H9 (cell line): ENCODE measurements around the gene TRPV6. TPM values are rescaled to one million over a fixed set of nuclear protein-coding genes. Genes with fewer than 3 reads are reported as not detected.
A peak's percentile ranks its signal among the peaks of the same experiment; 100 is the strongest.

ENCODE experiments used
- DNase-seq: peaks from one replicate; pipeline ENCODE4 v3.0.0-alpha.2; 2017
- H2AFZ ChIP-seq: one replicate; pipeline ENCODE4 v1.6.1; 2013; ENCODE audit warnings: mild to moderate bottlenecking, low read length, control low read depth, moderate library complexity
- H2AK5ac ChIP-seq: 2 replicates; pipeline ENCODE4 v1.6.1; 2013; ENCODE audit warnings: low read length, control low read depth, mixed read lengths; ENCODE audit not compliant: insufficient read length
- H2BK120ac ChIP-seq: one replicate; pipeline ENCODE4 v1.6.1; 2013; ENCODE audit warnings: low read depth, mild to moderate bottlenecking, low read length, control low read depth, inconsistent platforms; ENCODE audit not compliant: poor library complexity, severe bottlenecking
- H2BK12ac ChIP-seq: 2 replicates; pipeline ENCODE4 v1.6.1; 2013; ENCODE audit warnings: low read length, control low read depth, mixed read lengths, low read depth; ENCODE audit not compliant: insufficient read length
- H2BK15ac ChIP-seq: 2 replicates; pipeline ENCODE4 v1.6.1; 2013; ENCODE audit warnings: low read depth, low read length, control low read depth
- H2BK20ac ChIP-seq: one replicate; pipeline ENCODE4 v1.6.1; 2013; ENCODE audit warnings: low read depth, mild to moderate bottlenecking, low read length, control low read depth, inconsistent platforms; ENCODE audit not compliant: poor library complexity, severe bottlenecking
- H2BK5ac ChIP-seq: 2 replicates; pipeline ENCODE4 v1.6.1; 2013; ENCODE audit warnings: low read length, control low read depth, mixed read lengths; ENCODE audit not compliant: insufficient read length
- H3K14ac ChIP-seq: 2 replicates; pipeline ENCODE4 v1.6.1; 2013; ENCODE audit warnings: low read length, control low read depth; ENCODE audit not compliant: insufficient read depth
- H3K18ac ChIP-seq: 2 replicates; pipeline ENCODE4 v1.6.1; 2013; ENCODE audit warnings: low read depth, mild to moderate bottlenecking, mixed read lengths, low read length, control low read depth; ENCODE audit not compliant: insufficient read length
- H3K23ac ChIP-seq: 2 replicates; pipeline ENCODE4 v1.6.1; 2013; ENCODE audit warnings: low read length, control low read depth, mixed read lengths, low read depth; ENCODE audit not compliant: insufficient read length
- H3K23me2 ChIP-seq: 2 replicates; pipeline ENCODE4 v1.6.1; 2013; ENCODE audit warnings: low read depth, mild to moderate bottlenecking, mixed read lengths, low read length, control low read depth; ENCODE audit not compliant: insufficient read length, poor library complexity, severe bottlenecking
- H3K27ac ChIP-seq: 2 replicates; pipeline ENCODE4 v1.5.1; 2013; ENCODE audit warnings: low read length, control low read depth, mixed read lengths, low read depth; ENCODE audit not compliant: insufficient read length
- H3K27me3 ChIP-seq: 2 replicates; pipeline ENCODE4 v1.6.1; 2013; ENCODE audit warnings: low read length, control low read depth, inconsistent platforms; ENCODE audit not compliant: insufficient read depth
- H3K4ac ChIP-seq: 2 replicates; pipeline ENCODE4 v1.6.1; 2013; ENCODE audit warnings: low read depth, mild to moderate bottlenecking, control low read depth, inconsistent platforms, low read length, moderate library complexity
- H3K4me1 ChIP-seq: 2 replicates; pipeline ENCODE4 v1.6.1; 2013; ENCODE audit warnings: low read length, control low read depth, inconsistent platforms; ENCODE audit not compliant: insufficient read depth
- H3K4me2 ChIP-seq: 2 replicates; pipeline ENCODE4 v1.6.1; 2013; ENCODE audit warnings: low read length, control low read depth, mixed read lengths; ENCODE audit not compliant: insufficient read length, insufficient read depth
- H3K56ac ChIP-seq: 2 replicates; pipeline ENCODE4 v1.6.1; 2013; ENCODE audit warnings: low read depth, mild to moderate bottlenecking, mixed read lengths, low read length, control low read depth; ENCODE audit not compliant: insufficient read length
- H3K79me1 ChIP-seq: 2 replicates; pipeline ENCODE4 v1.6.1; 2013; ENCODE audit warnings: low read depth, mild to moderate bottlenecking, moderate library complexity, low read length, control low read depth, inconsistent platforms; ENCODE audit not compliant: insufficient read depth, poor library complexity, severe bottlenecking
- H3K79me2 ChIP-seq: 2 replicates; pipeline ENCODE4 v1.6.1; 2013; ENCODE audit warnings: low read length, control low read depth, inconsistent platforms; ENCODE audit not compliant: insufficient read depth
- H3K9ac ChIP-seq: 2 replicates; pipeline ENCODE4 v1.6.1; 2013; ENCODE audit warnings: low read length, control low read depth, mixed read lengths; ENCODE audit not compliant: insufficient read length; ENCODE audit errors: extremely low read depth
- H3K9me3 ChIP-seq: one replicate; pipeline ENCODE4 v1.6.1; 2013; ENCODE audit warnings: low read depth, low read length, inconsistent platforms; ENCODE audit not compliant: control insufficient read depth
- H3T11ph ChIP-seq: one replicate; pipeline ENCODE4 v1.6.1; 2013; ENCODE audit warnings: mild to moderate bottlenecking, low read length, control low read depth, inconsistent platforms
- H4K20me1 ChIP-seq: one replicate; pipeline ENCODE4 v1.6.1; 2013; ENCODE audit not compliant: control insufficient read depth, insufficient read length, insufficient read depth
- H4K5ac ChIP-seq: 2 replicates; pipeline ENCODE4 v1.6.1; 2013; ENCODE audit warnings: low read depth, mild to moderate bottlenecking, mixed read lengths, low read length, control low read depth; ENCODE audit not compliant: insufficient read length
- H4K8ac ChIP-seq: replicated peaks from 2 replicates; pipeline ENCODE4 v1.6.1; 2013; ENCODE audit warnings: low read length, control low read depth, mixed read lengths, low read depth; ENCODE audit not compliant: insufficient read length
- H4K91ac ChIP-seq: 2 replicates; pipeline ENCODE4 v1.6.1; 2013; ENCODE audit warnings: low read depth, mild to moderate bottlenecking, moderate library complexity, mixed read lengths, low read length, control low read depth; ENCODE audit not compliant: insufficient read length
- H3K27ac Mint-ChIP-seq, 3 experiments: 2 replicates in 2 of 3; 3 replicates in 1 of 3; pipeline ENCODE4 v1.8.0; 2020 to 2021; ENCODE audit warnings: mixed read lengths in 3 of 3, mild to moderate bottlenecking in 1 of 3, moderate library complexity in 1 of 3
- H3K27me3 Mint-ChIP-seq: 2 replicates; pipeline ENCODE4 v1.8.0; 2021; ENCODE audit warnings: low read depth, mild to moderate bottlenecking, moderate library complexity, mixed read lengths
- H3K36me3 Mint-ChIP-seq, 3 experiments: 2 replicates in 2 of 3; 3 replicates in 1 of 3; pipeline ENCODE4 v1.8.0; 2020 to 2021; ENCODE audit warnings: low read depth in 3 of 3, mixed read lengths in 3 of 3; ENCODE audit not compliant: insufficient read depth in 1 of 3
- H3K4me1 Mint-ChIP-seq, 2 experiments: 2 replicates each; pipeline ENCODE4 v1.8.0; 2020; ENCODE audit warnings: mixed read lengths in 2 of 2
- H3K4me3 Mint-ChIP-seq, 2 experiments: 2 replicates in 1 of 2; 3 replicates in 1 of 2; pipeline ENCODE4 v1.8.0; 2020 to 2021; ENCODE audit warnings: mild to moderate bottlenecking in 2 of 2, mixed read lengths in 2 of 2, moderate library complexity in 1 of 2
- H3K9me3 Mint-ChIP-seq, 2 experiments: 2 replicates in 1 of 2; 3 replicates in 1 of 2; pipeline ENCODE4 v1.8.0; 2020; ENCODE audit warnings: mild to moderate bottlenecking in 2 of 2, mixed read lengths in 2 of 2, moderate library complexity in 1 of 2
- WGBS: extraction: QIAGEN DNeasy Blood & Tissue Kit; methylation state at CpG from one replicate; pipeline ENCODE4 v1.1.7; 2013; ENCODE audit warnings: missing lambda C conversion rate, low lambda C conversion rate, mixed read lengths; ENCODE audit not compliant: insufficient read length; ENCODE audit errors: extremely low coverage; 5-methylcytosine and 5-hydroxymethylcytosine counted together
- total RNA-seq: library from RNA; stranded (reverse); gene quantifications from 2 replicates; pipeline ENCODE4 v1.2.1, GENCODE V29; 2021
- TF ChIP-seq, protein P1 (sequence below): fragments of 200-600 bp; sonication (generic); conservative IDR thresholded peaks from 3 replicates; pipeline ENCODE4 v1.8.0; 2021; ENCODE audit warnings: antibody characterized with exemption, mild to moderate bottlenecking

The TRPV6 gene
- total RNA-seq, 1 experiment from 2014 or later = 0.61 TPM

DNA sequence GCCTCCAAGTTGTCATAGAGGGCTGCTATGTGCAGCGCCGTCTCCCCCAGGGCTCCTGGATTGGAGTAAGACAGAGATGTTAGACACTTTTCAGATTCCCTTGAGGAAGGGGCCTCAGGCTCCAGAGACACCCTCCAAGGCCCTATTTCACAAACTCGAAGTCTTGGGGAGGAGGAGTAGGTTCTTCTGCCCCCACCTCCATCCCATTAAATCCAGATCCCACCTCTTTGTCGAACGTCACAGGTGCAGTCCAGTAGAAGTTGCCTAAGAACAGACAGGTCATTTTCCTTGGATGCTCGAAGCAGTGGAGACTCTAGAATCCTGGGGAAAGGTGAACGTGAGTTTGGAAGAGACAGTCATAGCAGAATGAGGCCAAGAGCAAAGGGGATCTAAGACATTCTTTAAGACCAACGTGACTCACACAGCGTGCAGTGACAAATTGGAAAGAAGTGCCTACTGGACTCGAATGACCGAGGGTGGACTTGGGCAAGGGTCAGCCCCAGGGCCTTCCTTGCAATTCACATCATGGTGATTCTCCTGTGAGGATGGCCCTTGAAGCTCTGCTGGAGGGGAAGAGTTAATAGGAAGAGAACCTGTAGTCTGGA is 44.7 kb upstream of the TRPV6 start:
- peaks cover 9 to 11% of the 10 kb centered on the region in 2 experiments for H3K4me1 Mint-ChIP-seq
- Histone ChIP-seq H3K79me2 (no peaks in the 10 kb centered on the region), H3K4me2 (no peak overlapping the region), H3K79me1 (no peaks in the 10 kb centered on the region), H3T11ph (no peak overlapping the region), H2BK12ac (no peak overlapping the region), H3K4me1 (peaks cover 3% of the 10 kb centered on the region; the same call in 1 of the 2 replicates), H4K8ac (no peak overlapping the region), H3K9ac (no peak overlapping the region), H3K23me2 (no peaks in the 10 kb centered on the region), H3K4ac (no peak overlapping the region), H3K27ac (no peak overlapping the region), H2BK20ac (no peak overlapping the region), H4K5ac (no peak overlapping the region), H3K23ac (no peak overlapping the region), H2AFZ (no peak overlapping the region), H2BK5ac (no peak overlapping the region), H3K27me3 (no peaks in the 10 kb centered on the region), H2AK5ac (no peak overlapping the region), H4K91ac (no peak overlapping the region), H2BK15ac (no peak overlapping the region), H2BK120ac (no peak overlapping the region), H3K14ac (no peak overlapping the region), H3K18ac (no peak overlapping the region), H3K9me3 (no peaks in the 10 kb centered on the region), H3K56ac (no peak overlapping the region), H4K20me1 (no peaks in the 10 kb centered on the region)
- no CpG with 5 or more reads among the region's 11 CpGs for WGBS
- peaks cover 0 to 3% of the 10 kb centered on the region in 2 experiments; a peak in 1 of 5 replicates for H3K9me3 Mint-ChIP-seq
- peak overlapping the region in 1 of 3 experiments; percentile 18; a peak in 2 of 7 replicates for H3K27ac Mint-ChIP-seq
- peaks cover 39% of the 10 kb centered on the region for H3K27me3 Mint-ChIP-seq
- no peak for DNase-seq
- no peaks in the 10 kb centered on the region; a peak in 1 of 7 replicates for H3K36me3 Mint-ChIP-seq
- H3K4me3 Mint-ChIP-seq = no peak overlapping the region
- TF ChIP-seq, protein P1, sequence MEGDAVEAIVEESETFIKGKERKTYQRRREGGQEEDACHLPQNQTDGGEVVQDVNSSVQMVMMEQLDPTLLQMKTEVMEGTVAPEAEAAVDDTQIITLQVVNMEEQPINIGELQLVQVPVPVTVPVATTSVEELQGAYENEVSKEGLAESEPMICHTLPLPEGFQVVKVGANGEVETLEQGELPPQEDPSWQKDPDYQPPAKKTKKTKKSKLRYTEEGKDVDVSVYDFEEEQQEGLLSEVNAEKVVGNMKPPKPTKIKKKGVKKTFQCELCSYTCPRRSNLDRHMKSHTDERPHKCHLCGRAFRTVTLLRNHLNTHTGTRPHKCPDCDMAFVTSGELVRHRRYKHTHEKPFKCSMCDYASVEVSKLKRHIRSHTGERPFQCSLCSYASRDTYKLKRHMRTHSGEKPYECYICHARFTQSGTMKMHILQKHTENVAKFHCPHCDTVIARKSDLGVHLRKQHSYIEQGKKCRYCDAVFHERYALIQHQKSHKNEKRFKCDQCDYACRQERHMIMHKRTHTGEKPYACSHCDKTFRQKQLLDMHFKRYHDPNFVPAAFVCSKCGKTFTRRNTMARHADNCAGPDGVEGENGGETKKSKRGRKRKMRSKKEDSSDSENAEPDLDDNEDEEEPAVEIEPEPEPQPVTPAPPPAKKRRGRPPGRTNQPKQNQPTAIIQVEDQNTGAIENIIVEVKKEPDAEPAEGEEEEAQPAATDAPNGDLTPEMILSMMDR = no peak
